Panc1 (cell line): ENCODE results near the gene CADM1. TPM values are rescaled to one million over a fixed set of nuclear protein-coding genes. Genes with fewer than 3 reads are reported as not detected.

Experiments
- ATAC-seq: fragments of 200-7000 bp; cut with Tn5 transposase; 2 replicates; pipeline ENCODE4 v1.9.1; 2020; ENCODE audit warnings: mild to moderate bottlenecking, moderate library complexity
- BruUV-seq: library from RNA; stranded (reverse); fragments of 400-500 nt; replicated peaks from 2 replicates; lab custom pipeline; 2021; lab: Mats Ljungman, UMichigan
- CTCF ChIA-PET: fragments of 300-600 bp; sonication (Branson Sonifier 250); formaldehyde crosslinking; loops from one replicate; lab custom pipeline; 2022; ENCODE audit warnings: antibody characterized with exemption; lab: Charles Lee
- POLR2A ChIA-PET: fragments of 300-600 bp; sonication (Branson Sonifier 250); formaldehyde crosslinking; loops from one replicate; lab custom pipeline; 2022; ENCODE audit warnings: antibody characterized with exemption; lab: Charles Lee
- DNase-seq: peaks from one replicate; pipeline ENCODE4 v3.0.0-alpha.2; 2010; ENCODE audit warnings: low read depth, low spot score
- H3K27ac ChIP-seq: 2 replicates; pipeline ENCODE4 v1.5.1; 2011; ENCODE audit warnings: mild to moderate bottlenecking, low read length, inconsistent platforms
- H3K27me3 ChIP-seq: fragments of 200-500 bp; sonication (Bioruptor generic); 2 replicates; pipeline ENCODE4 v1.6.0; 2014; ENCODE audit warnings: low read length, inconsistent platforms; ENCODE audit not compliant: control insufficient read depth, insufficient read depth
- H3K36me3 ChIP-seq: fragments of 200-500 bp; sonication (Bioruptor generic); 2 replicates; pipeline ENCODE4 v1.5.1; 2014; ENCODE audit warnings: inconsistent platforms, mild to moderate bottlenecking, low read length, moderate library complexity; ENCODE audit not compliant: control insufficient read depth, insufficient read depth
- H3K4me1 ChIP-seq: 2 replicates; pipeline ENCODE4 v1.5.1; 2011; ENCODE audit warnings: inconsistent platforms, mild to moderate bottlenecking, low read length, moderate library complexity; ENCODE audit not compliant: control insufficient read depth, insufficient read depth
- H3K4me3 ChIP-seq, 2 experiments: 2 replicates each; pipeline ENCODE4 v1.5.1; 2011 to 2012; ENCODE audit warnings: low read depth in 2 of 2, low read length in 2 of 2, mild to moderate bottlenecking in 2 of 2, inconsistent platforms in 1 of 2, moderate library complexity in 1 of 2
- H3K9me3 ChIP-seq: fragments of 200-500 bp; sonication (Bioruptor generic); 2 replicates; pipeline ENCODE4 v1.5.1; 2014; ENCODE audit warnings: low read depth, mild to moderate bottlenecking, inconsistent platforms, low read length, moderate library complexity; ENCODE audit not compliant: control insufficient read depth, insufficient read depth
- CTCF ChIP-seq: fragments of 450-650 bp; IDR thresholded peaks from 2 replicates; pipeline ENCODE4 v1.5.1; 2017; ENCODE audit warnings: mild to moderate bottlenecking
- POLR2AphosphoS5 ChIP-seq: IDR thresholded peaks from 2 replicates; pipeline ENCODE4 v1.6.1; 2012; ENCODE audit warnings: mild to moderate bottlenecking, low read depth, low read length, moderate library complexity
- REST ChIP-seq, 2 experiments: IDR thresholded peaks; 2 replicates each; pipeline ENCODE4 v1.6.1; 2011 to 2012; ENCODE audit warnings: low read depth in 2 of 2, control low read depth in 1 of 2, low read length in 1 of 2, mild to moderate bottlenecking in 1 of 2, moderate library complexity in 1 of 2; ENCODE audit not compliant: insufficient read depth in 1 of 2
- SIN3A ChIP-seq: IDR thresholded peaks from 2 replicates; pipeline ENCODE4 v1.6.1; 2012; ENCODE audit warnings: low read depth, mild to moderate bottlenecking, low read length, moderate library complexity, borderline replicate concordance; ENCODE audit not compliant: insufficient read depth
- TCF7L2 ChIP-seq: IDR thresholded peaks from 2 replicates; pipeline ENCODE4 v1.6.1; 2011; ENCODE audit warnings: mild to moderate bottlenecking, low read depth, low read length, inconsistent platforms
- in situ Hi-C: cut with HindIII; loops from 2 replicates; pipeline ENCODE4 v1.10.0; 2016; ENCODE audit warnings: low sequenced_read_pairs, low pct_unique_long_range_greater_than_20kb
- intact Hi-C: fragments of 100-400 bp; cut with micrococcal nuclease; formaldehyde crosslinking; loops from one replicate; pipeline ENCODE4 v1.10.0; 2022; ENCODE audit not compliant: unreplicated experiment
- total RNA-seq: library from RNA; stranded (reverse); gene quantifications from one replicate; pipeline ENCODE4 v1.2.1, GENCODE V29; 2021; ENCODE audit not compliant: unreplicated experiment

CADM1 gene
- total RNA-seq, 1 experiment from 2014 or later: 3.9 TPM

GRCh38 chr11:115146425-115146824, 357.8 kb downstream of the CADM1 start:
- Histone ChIP-seq H3K4me3 (no peak overlapping the region), H3K9me3 (no peaks in the 10 kb centered on the region), H3K4me1 (no peaks in the 10 kb centered on the region), H3K27ac (no peak overlapping the region), H3K36me3 (no peaks in the 10 kb centered on the region), H3K27me3 (peaks cover 2% of the 10 kb centered on the region; the same call in 1 of the 2 replicates)
- DNase-seq: no peak
- TF ChIP-seq CTCF: no peak
- TF ChIP-seq SIN3A: no peak
- TF ChIP-seq POLR2AphosphoS5: no peak
- no peak for TF ChIP-seq REST (IDR thresholded peaks at IDR 0.05; ENCODE audit: insufficient read depth in 1 of 2, low read depth in 2 of 2, low read length in 1 of 2)
- no peak for TF ChIP-seq TCF7L2
- no TSS peak for BruUV-seq
- CTCF ChIA-PET: no interaction called here
- POLR2A ChIA-PET: no interaction called here
- intact Hi-C loops: no loop called here
- ATAC-seq: no peak
- in situ Hi-C loops: no loop called here

- BruUV-seq: no TSS peak
- Histone ChIP-seq H3K27me3 (peaks cover 2% of the 10 kb centered on the region; the same call in 1 of the 2 replicates), H3K27ac (no peak overlapping the region), H3K4me3 (no peak overlapping the region), H3K9me3 (no peaks in the 10 kb centered on the region), H3K4me1 (no peaks in the 10 kb centered on the region), H3K36me3 (no peaks in the 10 kb centered on the region)
- ChIA-PET POLR2A (no interaction called here), CTCF (no interaction called here)
- DNase-seq (no peak), ATAC-seq (no peak)
- in situ Hi-C loops (no loop called here), intact Hi-C loops (no loop called here)
- TF ChIP-seq SIN3A (no peak), REST (IDR thresholded peaks at IDR 0.05; ENCODE audit: insufficient read depth in 1 of 2, low read depth in 2 of 2, low read length in 1 of 2) (no peak), CTCF (no peak), TCF7L2 (no peak), POLR2AphosphoS5 (no peak)
Observed at GRCh38 chr11:115145324-115145723, 358.9 kb downstream of the CADM1 start.
